ENCODE measurements around the gene SLC39A9. TPM values are rescaled to one million over a fixed set of nuclear protein-coding genes. Genes with fewer than 3 reads are reported as not detected.

The SLC39A9 gene
- polyA plus RNA-seq, 1 donor from 2014 or later, result 88.5 TPM

DNA sequence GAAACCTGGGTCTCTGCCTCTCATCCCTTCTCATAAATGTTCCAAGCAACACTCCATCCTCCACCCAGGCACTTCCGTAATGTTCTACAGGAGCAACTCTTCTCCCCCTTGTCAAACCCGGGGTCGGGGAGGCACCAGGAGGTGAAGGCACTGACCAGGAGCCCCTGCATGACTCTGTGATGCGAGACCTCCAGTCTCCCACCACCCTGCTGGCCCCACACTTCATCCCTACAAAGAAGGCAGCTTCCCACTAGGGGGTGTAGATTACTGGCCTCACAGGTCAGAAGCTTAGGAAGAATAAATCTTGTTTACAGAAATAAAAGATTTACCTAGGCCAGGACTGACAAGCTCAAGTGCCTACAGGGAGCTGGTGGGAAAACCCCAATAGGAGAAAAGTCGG is 47.6 kb upstream of the SLC39A9 start:
- TF ChIP-seq, protein P1, sequence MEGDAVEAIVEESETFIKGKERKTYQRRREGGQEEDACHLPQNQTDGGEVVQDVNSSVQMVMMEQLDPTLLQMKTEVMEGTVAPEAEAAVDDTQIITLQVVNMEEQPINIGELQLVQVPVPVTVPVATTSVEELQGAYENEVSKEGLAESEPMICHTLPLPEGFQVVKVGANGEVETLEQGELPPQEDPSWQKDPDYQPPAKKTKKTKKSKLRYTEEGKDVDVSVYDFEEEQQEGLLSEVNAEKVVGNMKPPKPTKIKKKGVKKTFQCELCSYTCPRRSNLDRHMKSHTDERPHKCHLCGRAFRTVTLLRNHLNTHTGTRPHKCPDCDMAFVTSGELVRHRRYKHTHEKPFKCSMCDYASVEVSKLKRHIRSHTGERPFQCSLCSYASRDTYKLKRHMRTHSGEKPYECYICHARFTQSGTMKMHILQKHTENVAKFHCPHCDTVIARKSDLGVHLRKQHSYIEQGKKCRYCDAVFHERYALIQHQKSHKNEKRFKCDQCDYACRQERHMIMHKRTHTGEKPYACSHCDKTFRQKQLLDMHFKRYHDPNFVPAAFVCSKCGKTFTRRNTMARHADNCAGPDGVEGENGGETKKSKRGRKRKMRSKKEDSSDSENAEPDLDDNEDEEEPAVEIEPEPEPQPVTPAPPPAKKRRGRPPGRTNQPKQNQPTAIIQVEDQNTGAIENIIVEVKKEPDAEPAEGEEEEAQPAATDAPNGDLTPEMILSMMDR (IDR thresholded peaks at IDR 0.05; ENCODE audit: poor library complexity, severe bottlenecking), result no peak
- TF ChIP-seq EP300 (conservative IDR thresholded peaks at IDR 0.05; ENCODE audit: poor library complexity, severe bottlenecking) (no peak), MXI1 (conservative IDR thresholded peaks at IDR 0.05; ENCODE audit: poor library complexity, severe bottlenecking) (no peak), EZH2 (IDR thresholded peaks at IDR 0.05; ENCODE audit: borderline replicate concordance, insufficient read depth, low read length, poor library complexity, severe bottlenecking) (no peak), RAD21 (conservative IDR thresholded peaks at IDR 0.05) (no peak), SMC3 (conservative IDR thresholded peaks at IDR 0.05; ENCODE audit: poor library complexity) (no peak), TAF1 (IDR thresholded peaks at IDR 0.05; ENCODE audit: low read depth) (no peak), POLR2AphosphoS5 (IDR thresholded peaks at IDR 0.05) (no peak)
- TF ChIP-seq, protein P2, sequence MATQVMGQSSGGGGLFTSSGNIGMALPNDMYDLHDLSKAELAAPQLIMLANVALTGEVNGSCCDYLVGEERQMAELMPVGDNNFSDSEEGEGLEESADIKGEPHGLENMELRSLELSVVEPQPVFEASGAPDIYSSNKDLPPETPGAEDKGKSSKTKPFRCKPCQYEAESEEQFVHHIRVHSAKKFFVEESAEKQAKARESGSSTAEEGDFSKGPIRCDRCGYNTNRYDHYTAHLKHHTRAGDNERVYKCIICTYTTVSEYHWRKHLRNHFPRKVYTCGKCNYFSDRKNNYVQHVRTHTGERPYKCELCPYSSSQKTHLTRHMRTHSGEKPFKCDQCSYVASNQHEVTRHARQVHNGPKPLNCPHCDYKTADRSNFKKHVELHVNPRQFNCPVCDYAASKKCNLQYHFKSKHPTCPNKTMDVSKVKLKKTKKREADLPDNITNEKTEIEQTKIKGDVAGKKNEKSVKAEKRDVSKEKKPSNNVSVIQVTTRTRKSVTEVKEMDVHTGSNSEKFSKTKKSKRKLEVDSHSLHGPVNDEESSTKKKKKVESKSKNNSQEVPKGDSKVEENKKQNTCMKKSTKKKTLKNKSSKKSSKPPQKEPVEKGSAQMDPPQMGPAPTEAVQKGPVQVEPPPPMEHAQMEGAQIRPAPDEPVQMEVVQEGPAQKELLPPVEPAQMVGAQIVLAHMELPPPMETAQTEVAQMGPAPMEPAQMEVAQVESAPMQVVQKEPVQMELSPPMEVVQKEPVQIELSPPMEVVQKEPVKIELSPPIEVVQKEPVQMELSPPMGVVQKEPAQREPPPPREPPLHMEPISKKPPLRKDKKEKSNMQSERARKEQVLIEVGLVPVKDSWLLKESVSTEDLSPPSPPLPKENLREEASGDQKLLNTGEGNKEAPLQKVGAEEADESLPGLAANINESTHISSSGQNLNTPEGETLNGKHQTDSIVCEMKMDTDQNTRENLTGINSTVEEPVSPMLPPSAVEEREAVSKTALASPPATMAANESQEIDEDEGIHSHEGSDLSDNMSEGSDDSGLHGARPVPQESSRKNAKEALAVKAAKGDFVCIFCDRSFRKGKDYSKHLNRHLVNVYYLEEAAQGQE (IDR thresholded peaks at IDR 0.05; ENCODE audit: borderline replicate concordance), result no peak
- Histone ChIP-seq H4K20me1 (ENCODE audit: insufficient read depth) (no peaks in the 10 kb centered on the region), H3K36me3 (ENCODE audit: insufficient read depth, low read length) (no peaks in the 10 kb centered on the region), H3K27ac (ENCODE audit: low read length) (no peak overlapping the region), H3K9me2 (ENCODE audit: insufficient read depth, low read length) (no peaks in the 10 kb centered on the region), H3K27me3 (ENCODE audit: insufficient read depth, low read depth, low read length) (no peaks in the 10 kb centered on the region), H2AFZ (ENCODE audit: low read depth, low read length) (no peak overlapping the region), H3K4me2 (ENCODE audit: low read length) (no peak overlapping the region), H3K79me2 (replicated peaks; ENCODE audit: insufficient read depth, low read length) (no peaks in the 10 kb centered on the region), H3K4me3 (ENCODE audit: low read length) (no peak overlapping the region), H3K9me3 (ENCODE audit: low read length) (no peaks in the 10 kb centered on the region), H3K9ac (ENCODE audit: low read length) (no peak overlapping the region), H3F3A (ENCODE audit: insufficient read depth, low read length, poor library complexity, severe bottlenecking) (no peaks in the 10 kb centered on the region)

DNA sequence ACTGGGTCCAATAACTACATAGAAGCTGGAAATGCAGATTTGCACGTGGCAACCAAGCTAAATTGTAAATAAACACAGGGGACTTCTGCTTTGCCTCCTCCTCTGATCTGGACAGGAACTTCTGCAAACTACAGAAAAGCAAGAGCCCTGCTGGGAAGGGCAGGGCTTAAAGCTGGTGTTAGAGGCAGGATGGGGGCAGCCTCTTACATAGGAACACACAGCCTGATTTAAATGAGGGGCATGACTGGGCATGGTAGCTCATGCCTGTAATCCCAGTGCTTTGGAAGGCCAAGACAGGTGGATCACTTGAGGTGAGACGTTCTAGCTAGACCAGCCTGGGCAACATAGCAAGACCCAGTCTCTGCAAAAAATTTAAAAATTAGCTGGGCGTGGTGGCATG is 47.1 kb upstream of the SLC39A9 start:
- Histone ChIP-seq H3K79me2 (replicated peaks; ENCODE audit: insufficient read depth, low read length) (no peaks in the 10 kb centered on the region), H3K4me3 (ENCODE audit: low read length) (no peak overlapping the region), H3K36me3 (ENCODE audit: insufficient read depth, low read length) (no peaks in the 10 kb centered on the region), H3K9ac (ENCODE audit: low read length) (no peak overlapping the region), H3K27ac (ENCODE audit: low read length) (no peak overlapping the region), H4K20me1 (ENCODE audit: insufficient read depth) (no peaks in the 10 kb centered on the region), H3K4me2 (ENCODE audit: low read length) (no peak overlapping the region), H3K9me3 (ENCODE audit: low read length) (no peaks in the 10 kb centered on the region), H3F3A (ENCODE audit: insufficient read depth, low read length, poor library complexity, severe bottlenecking) (no peaks in the 10 kb centered on the region), H3K27me3 (ENCODE audit: insufficient read depth, low read depth, low read length) (no peaks in the 10 kb centered on the region), H2AFZ (ENCODE audit: low read depth, low read length) (no peak overlapping the region), H3K9me2 (ENCODE audit: insufficient read depth, low read length) (no peaks in the 10 kb centered on the region)
- TF ChIP-seq, protein P1 (IDR thresholded peaks at IDR 0.05; ENCODE audit: poor library complexity, severe bottlenecking), result no peak
- TF ChIP-seq, protein P2 (IDR thresholded peaks at IDR 0.05; ENCODE audit: borderline replicate concordance), result no peak
- TF ChIP-seq POLR2AphosphoS5 (IDR thresholded peaks at IDR 0.05) (no peak), EZH2 (IDR thresholded peaks at IDR 0.05; ENCODE audit: borderline replicate concordance, insufficient read depth, low read length, poor library complexity, severe bottlenecking) (no peak), RAD21 (conservative IDR thresholded peaks at IDR 0.05) (no peak)
